Endothelial cell of umbilical vein (primary cell): ENCODE data around the gene APPL2.

Experiments
- CTCF ChIP-seq, 2 donors: IDR thresholded peaks; 1 replicate in 1 of 2; 2 replicates in 1 of 2; pipeline ENCODE4 v1.5.1; 2011; ENCODE audit warnings: low read length in 2 of 2, mild to moderate bottlenecking in 2 of 2, moderate library complexity in 2 of 2, control low read depth in 1 of 2, inconsistent platforms in 1 of 2, low read depth in 1 of 2; ENCODE audit not compliant: insufficient read depth in 1 of 2; ENCODE audit errors: extremely low read depth in 1 of 2
- EZH2 ChIP-seq: IDR thresholded peaks from 2 replicates; pipeline ENCODE4 v1.6.1; 2012; ENCODE audit warnings: borderline replicate concordance, low read depth, mild to moderate bottlenecking, moderate library complexity, low read length, inconsistent platforms; ENCODE audit not compliant: severe bottlenecking
- GATA2 ChIP-seq: IDR thresholded peaks from 2 replicates; pipeline ENCODE4 v1.7.0; 2011; ENCODE audit warnings: low read depth, mild to moderate bottlenecking, moderate library complexity, mixed read lengths, low read length; ENCODE audit not compliant: insufficient read length, insufficient read depth
- JUN ChIP-seq: IDR thresholded peaks from 2 replicates; pipeline ENCODE4 v1.6.1; 2011; ENCODE audit warnings: borderline replicate concordance, low read depth; ENCODE audit not compliant: insufficient read length, insufficient read depth
- MAX ChIP-seq: IDR thresholded peaks from 2 replicates; pipeline ENCODE4 v1.6.1; 2011; ENCODE audit not compliant: insufficient read depth, insufficient read length
- POLR2A ChIP-seq: IDR thresholded peaks from 2 replicates; pipeline ENCODE4 v1.6.1; 2012; ENCODE audit warnings: low read depth, mild to moderate bottlenecking, control low read depth, low read length
- POLR2AphosphoS5 ChIP-seq: IDR thresholded peaks from 2 replicates; pipeline ENCODE4 v1.6.1; 2012; ENCODE audit warnings: low read depth, mild to moderate bottlenecking, control low read depth, low read length, moderate library complexity; ENCODE audit not compliant: insufficient read depth

- TF ChIP-seq CTCF (IDR thresholded peaks at IDR 0.05; ENCODE audit: extremely low read depth in 1 of 2, insufficient read depth in 1 of 2, low read depth in 1 of 2, low read length in 2 of 2) (no peak), POLR2A (no peak), POLR2AphosphoS5 (no peak), MAX (no peak), EZH2 (no peak), JUN (no peak), GATA2 (no peak)
These were observed 20.9 kb upstream of the APPL2 start for GRCh38 chr12:105256921-105257320.
